ENCODE results near the gene FAM43B.

GRCh38 chr1:20530306-20530705, 22.1 kb upstream of the FAM43B start:
- TF ChIP-seq EP300 (IDR thresholded peaks at IDR 0.05) (no peak), CTCF (IDR thresholded peaks at IDR 0.05) (no peak), POLR2A (IDR thresholded peaks at IDR 0.05) (no peak)

Data from ovary (tissue), 3 donors.